Trophoblast cell (in vitro differentiated cells and primary cell): ENCODE measurements around the gene MYL11.

Experiments used
- DNase-seq, 2 donors: peaks; one replicate each; pipeline ENCODE4 v3.0.0-alpha.2; 2016
- H2AFZ ChIP-seq: 2 replicates; pipeline ENCODE4 v1.6.1; 2013; ENCODE audit warnings: low read length, moderate library complexity, mild to moderate bottlenecking; ENCODE audit not compliant: insufficient read depth, poor library complexity
- H2AK5ac ChIP-seq: 2 replicates; pipeline ENCODE4 v1.6.1; 2013; ENCODE audit warnings: mild to moderate bottlenecking, low read length
- H2BK120ac ChIP-seq: 2 replicates; pipeline ENCODE4 v1.6.1; 2013; ENCODE audit warnings: low read length, mild to moderate bottlenecking, moderate library complexity; ENCODE audit not compliant: insufficient read depth, poor library complexity
- H2BK12ac ChIP-seq: 2 replicates; pipeline ENCODE4 v1.6.1; 2013; ENCODE audit warnings: mild to moderate bottlenecking, low read length, moderate library complexity
- H2BK5ac ChIP-seq: 2 replicates; pipeline ENCODE4 v1.6.1; 2013; ENCODE audit warnings: low read length, low read depth, moderate library complexity, mild to moderate bottlenecking; ENCODE audit not compliant: poor library complexity
- H3K14ac ChIP-seq: 2 replicates; pipeline ENCODE4 v1.6.1; 2013; ENCODE audit warnings: mild to moderate bottlenecking, low read length
- H3K18ac ChIP-seq: 2 replicates; pipeline ENCODE4 v1.6.1; 2013; ENCODE audit warnings: mild to moderate bottlenecking, low read length
- H3K23ac ChIP-seq: 2 replicates; pipeline ENCODE4 v1.6.1; 2013; ENCODE audit warnings: low read length
- H3K27ac ChIP-seq: 2 replicates; pipeline ENCODE4 v1.5.1; 2013; ENCODE audit warnings: low read depth, mild to moderate bottlenecking, inconsistent platforms, low read length, moderate library complexity
- H3K27me3 ChIP-seq: 2 replicates; pipeline ENCODE4 v1.6.1; 2013; ENCODE audit warnings: inconsistent platforms, mild to moderate bottlenecking, low read length, moderate library complexity; ENCODE audit not compliant: insufficient read depth
- H3K36me3 ChIP-seq, 2 experiments: 1 replicate in 1 of 2; 2 replicates in 1 of 2; pipeline ENCODE4 v1.6.1; 2013; ENCODE audit warnings: low read length in 2 of 2, mild to moderate bottlenecking in 2 of 2, moderate library complexity in 1 of 2; ENCODE audit not compliant: insufficient read depth in 2 of 2, control insufficient read depth in 1 of 2
- H3K4ac ChIP-seq: 2 replicates; pipeline ENCODE4 v1.6.1; 2013; ENCODE audit warnings: low read depth, mild to moderate bottlenecking, low read length, moderate library complexity
- H3K4me1 ChIP-seq, 2 experiments: 1 replicate in 1 of 2; 2 replicates in 1 of 2; pipeline ENCODE4 v1.6.1; 2013; ENCODE audit warnings: low read length in 2 of 2, mild to moderate bottlenecking in 2 of 2, moderate library complexity in 1 of 2; ENCODE audit not compliant: insufficient read depth in 2 of 2, control insufficient read depth in 1 of 2
- H3K4me2 ChIP-seq: 2 replicates; pipeline ENCODE4 v1.6.1; 2013; ENCODE audit warnings: inconsistent platforms, mild to moderate bottlenecking, low read length, moderate library complexity
- H3K4me3 ChIP-seq: 2 replicates; pipeline ENCODE4 v1.5.1; 2013; ENCODE audit warnings: mild to moderate bottlenecking, low read depth, low read length, inconsistent platforms
- H3K79me1 ChIP-seq: one replicate; pipeline ENCODE4 v1.6.1; 2013; ENCODE audit warnings: low read length
- H3K79me2 ChIP-seq: 2 replicates; pipeline ENCODE4 v1.6.1; 2013; ENCODE audit warnings: low read length, mild to moderate bottlenecking; ENCODE audit not compliant: control insufficient read depth, insufficient read depth, poor library complexity
- H3K9ac ChIP-seq: 2 replicates; pipeline ENCODE4 v1.6.1; 2013; ENCODE audit warnings: mild to moderate bottlenecking, low read length
- H3K9me3 ChIP-seq: 2 replicates; pipeline ENCODE4 v1.6.1; 2013; ENCODE audit warnings: low read depth, mild to moderate bottlenecking, control low read depth, inconsistent platforms, low read length; ENCODE audit not compliant: insufficient read depth
- H4K12ac ChIP-seq: 2 replicates; pipeline ENCODE4 v1.6.1; 2013; ENCODE audit warnings: low read depth, mild to moderate bottlenecking, low read length, moderate library complexity
- H4K8ac ChIP-seq: 2 replicates; pipeline ENCODE4 v1.6.1; 2013; ENCODE audit warnings: low read depth, mild to moderate bottlenecking, low read length, moderate library complexity
- H4K91ac ChIP-seq: one replicate; pipeline ENCODE4 v1.6.1; 2013; ENCODE audit warnings: low read depth, mild to moderate bottlenecking, low read length, moderate library complexity
- WGBS: extraction: QIAGEN DNeasy Blood & Tissue Kit; methylation state at CpG from one replicate; pipeline ENCODE4 v1.1.7; 2013; ENCODE audit warnings: missing lambda C conversion rate; ENCODE audit not compliant: insufficient read length, insufficient coverage; ENCODE audit errors: extremely low coverage; 5-methylcytosine and 5-hydroxymethylcytosine counted together

Gene MYL11

DNA sequence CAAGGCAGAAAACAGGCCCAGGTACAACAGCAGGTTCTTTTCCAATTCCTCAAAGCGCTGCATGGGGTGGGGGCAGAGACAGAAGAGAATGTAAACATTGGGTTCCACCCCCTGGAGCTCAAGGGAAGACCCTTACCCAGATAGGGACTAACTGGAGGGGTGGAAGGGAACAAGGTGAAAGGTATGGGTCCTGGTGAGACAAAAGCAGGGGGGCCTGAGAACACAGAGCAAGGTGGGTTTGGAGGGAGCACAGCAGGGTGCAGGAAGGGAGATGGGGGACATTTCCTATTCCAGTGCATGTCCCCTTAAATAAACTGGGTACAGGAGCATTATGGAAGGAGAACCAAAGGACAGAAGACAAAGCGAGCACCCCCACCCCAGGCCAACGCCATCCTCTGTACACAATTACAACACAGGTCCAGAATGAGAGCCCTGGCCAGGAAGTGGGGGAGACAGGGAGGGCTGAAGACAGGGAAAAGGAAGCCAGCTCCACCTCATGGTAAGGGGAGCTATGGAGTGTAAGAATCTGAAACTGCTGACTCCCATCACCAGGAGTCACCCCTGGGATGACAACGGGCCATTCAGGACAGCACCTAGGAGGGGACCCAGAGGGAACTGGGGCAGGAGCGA lies 17.4 kb upstream of the MYL11 start:
- Histone ChIP-seq H3K27me3 (no peaks in the 10 kb centered on the region), H3K79me1 (peaks cover 15% of the 10 kb centered on the region), H2BK120ac (no peak overlapping the region), H2AK5ac (peak overlapping the region; percentile 30), H3K4me2 (no peak overlapping the region), H3K23ac (no peak overlapping the region), H3K9ac (no peak overlapping the region), H3K4ac (peak overlapping the region; percentile 10), H4K8ac (peak overlapping the region; percentile 19), H3K9me3 (no peaks in the 10 kb centered on the region), H4K12ac (peak overlapping the region; percentile 3), H3K4me3 (no peak overlapping the region), H3K79me2 (peaks cover 10% of the 10 kb centered on the region), H2BK5ac (no peak overlapping the region), H2AFZ (no peak overlapping the region), H3K36me3 (peaks cover 52 to 58% of the 10 kb centered on the region in 2 experiments), H3K4me1 (peaks cover 19 to 20% of the 10 kb centered on the region in 2 experiments), H2BK12ac (no peak overlapping the region), H3K18ac (peak overlapping the region; percentile 25), H3K27ac (peak overlapping the region; percentile 1), H4K91ac (peak overlapping the region; percentile 39), H3K14ac (no peak overlapping the region)
- no CpG with 5 or more reads among the region's 5 CpGs for WGBS
- DNase-seq, result no peak

DNA sequence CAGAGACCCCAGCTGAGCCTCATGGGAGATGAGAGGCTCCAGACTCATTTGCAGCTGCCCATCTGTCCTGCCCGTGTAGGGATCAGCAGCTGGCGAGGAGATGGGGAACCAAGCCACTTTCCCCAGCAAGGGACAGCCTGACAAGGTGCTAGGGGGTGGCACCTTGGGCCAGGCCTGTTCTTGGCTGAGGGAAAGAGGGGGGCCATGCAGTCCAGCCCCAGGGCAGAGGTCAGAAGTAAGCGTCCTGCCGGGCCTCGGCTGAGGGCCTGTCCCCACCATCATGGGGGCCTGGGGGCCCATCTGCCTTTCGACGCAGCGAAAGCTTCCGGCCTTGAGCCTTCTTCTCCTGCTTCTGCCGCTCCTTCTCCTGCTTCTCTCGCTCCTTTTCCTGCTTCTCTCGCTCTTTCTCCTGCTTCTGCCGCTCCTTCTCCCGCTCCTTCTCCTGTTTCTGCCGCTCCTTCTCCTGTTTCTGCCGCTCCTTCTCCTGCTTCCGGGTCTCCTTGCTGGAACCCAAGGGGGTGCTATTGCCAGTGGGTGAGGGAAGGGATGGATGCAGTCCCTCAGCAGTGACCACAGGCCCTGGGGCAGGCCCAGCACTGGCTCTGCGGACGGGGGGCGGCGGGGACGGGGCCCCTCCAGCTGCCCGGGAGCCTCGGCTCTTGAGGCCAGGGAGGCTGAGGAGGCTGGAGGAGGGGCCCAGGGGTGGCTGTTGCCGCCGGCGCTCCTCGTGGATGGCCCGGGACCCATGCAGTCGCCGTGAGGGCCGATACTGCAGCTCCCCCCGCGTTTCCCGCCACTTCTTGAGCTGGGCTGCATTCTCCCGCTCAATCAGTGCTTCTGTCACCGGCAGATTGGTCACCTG lies 16.7 kb upstream of the MYL11 start:
- Histone ChIP-seq H2AK5ac (no peak overlapping the region), H3K27me3 (no peaks in the 10 kb centered on the region), H3K9ac (no peak overlapping the region), H3K4ac (no peak overlapping the region), H3K23ac (no peak overlapping the region), H3K79me2 (peaks cover 10% of the 10 kb centered on the region), H4K91ac (no peak overlapping the region), H3K9me3 (no peaks in the 10 kb centered on the region), H4K8ac (peak overlapping the region; percentile 8), H3K14ac (peak overlapping the region; percentile 1), H3K4me1 (peaks cover 19 to 20% of the 10 kb centered on the region in 2 experiments), H2BK12ac (peak overlapping the region; percentile 19), H3K4me3 (peak overlapping the region; percentile 6), H2BK5ac (peak overlapping the region; percentile 5), H2AFZ (no peak overlapping the region), H3K27ac (peak overlapping the region; percentile 1), H2BK120ac (no peak overlapping the region), H3K79me1 (peaks cover 15% of the 10 kb centered on the region), H3K4me2 (no peak overlapping the region), H4K12ac (peak overlapping the region; percentile 3), H3K36me3 (peaks cover 45 to 53% of the 10 kb centered on the region in 2 experiments), H3K18ac (no peak overlapping the region)
- no peak for DNase-seq
- no CpG with 5 or more reads among the region's 37 CpGs for WGBS

GRCh38 chr16:30358577-30358936 lies 16.0 kb upstream of the MYL11 start:
- H2BK12ac ChIP-seq, result no peak overlapping the region
- no peak overlapping the region for H2AK5ac ChIP-seq
- H3K4me3 ChIP-seq, result peak overlapping the region; percentile 6
- no peak overlapping the region for H3K14ac ChIP-seq
- H3K4ac ChIP-seq, result no peak overlapping the region
- no CpG with 5 or more reads among the region's 9 CpGs for WGBS
- H3K9ac ChIP-seq, result no peak overlapping the region
- H2BK120ac ChIP-seq, result no peak overlapping the region
- no peaks in the 10 kb centered on the region for H3K9me3 ChIP-seq
- H3K79me2 ChIP-seq, result peaks cover 10% of the 10 kb centered on the region
- no peak overlapping the region for H2AFZ ChIP-seq
- no peak for DNase-seq
- no peak overlapping the region for H4K12ac ChIP-seq
- no peak overlapping the region for H4K8ac ChIP-seq
- H3K27ac ChIP-seq, result no peak overlapping the region
- H3K36me3 ChIP-seq, result peaks cover 38 to 46% of the 10 kb centered on the region in 2 experiments
- H3K79me1 ChIP-seq, result peaks cover 15% of the 10 kb centered on the region
- H3K18ac ChIP-seq, result no peak overlapping the region
- peaks cover 19 to 20% of the 10 kb centered on the region in 2 experiments for H3K4me1 ChIP-seq
- no peak overlapping the region for H3K4me2 ChIP-seq
- H3K27me3 ChIP-seq, result no peaks in the 10 kb centered on the region
- H4K91ac ChIP-seq, result no peak overlapping the region
- H3K23ac ChIP-seq, result no peak overlapping the region
- no peak overlapping the region for H2BK5ac ChIP-seq

GRCh38 chr16:30358990-30359870 lies 15.4 kb upstream of the MYL11 start:
- WGBS, result no CpG with 5 or more reads among the region's 28 CpGs

More at GRCh38 chr16:30358990-30359870, 15.4 kb upstream of the MYL11 start:
- Histone ChIP-seq H3K27ac (peak overlapping the region; percentile 45), H2BK12ac (no peak overlapping the region), H4K12ac (peak overlapping the region; percentile 22), H3K14ac (no peak overlapping the region), H3K4me1 (peaks cover 15 to 20% of the 10 kb centered on the region in 2 experiments), H2BK120ac (no peak overlapping the region), H3K36me3 (peaks cover 36 to 41% of the 10 kb centered on the region in 2 experiments), H3K4me3 (no peak overlapping the region), H3K23ac (no peak overlapping the region), H2BK5ac (no peak overlapping the region), H4K91ac (no peak overlapping the region), H3K9me3 (no peaks in the 10 kb centered on the region), H4K8ac (no peak overlapping the region), H3K4me2 (no peak overlapping the region), H3K9ac (no peak overlapping the region), H3K79me2 (peaks cover 10% of the 10 kb centered on the region), H3K4ac (no peak overlapping the region), H3K18ac (no peak overlapping the region), H2AK5ac (no peak overlapping the region), H3K27me3 (no peaks in the 10 kb centered on the region), H2AFZ (no peak overlapping the region), H3K79me1 (peaks cover 15% of the 10 kb centered on the region)
- no peak for DNase-seq
